ENCODE results near the gene MSRB1.

DNA sequence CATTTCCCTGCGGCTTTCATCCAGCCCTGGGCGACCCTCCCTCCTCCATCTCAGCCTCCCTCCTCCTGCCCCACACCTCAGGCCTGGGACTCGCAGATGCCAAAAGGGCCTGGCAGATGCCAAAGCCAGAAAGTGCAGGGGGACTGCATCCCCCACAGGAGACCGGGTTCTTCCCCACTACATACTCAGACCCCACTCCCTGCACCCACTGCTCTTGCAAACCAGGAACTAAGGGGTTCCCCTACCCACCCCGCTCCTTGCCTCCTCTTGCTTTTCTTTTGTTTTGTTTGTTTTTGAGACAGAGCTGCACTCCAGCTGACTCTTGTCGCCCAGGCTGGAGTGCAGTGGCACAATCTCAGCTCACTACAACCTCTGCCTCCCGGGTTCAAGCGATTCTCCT is 28.0 kb downstream of the MSRB1 start:
- no peak for TF ChIP-seq EP300 (IDR thresholded peaks at IDR 0.05; ENCODE audit: borderline replicate concordance)
- TF ChIP-seq FOXM1 (IDR thresholded peaks at IDR 0.05; ENCODE audit: borderline replicate concordance, low read depth) = no peak
- TF ChIP-seq, protein P1, sequence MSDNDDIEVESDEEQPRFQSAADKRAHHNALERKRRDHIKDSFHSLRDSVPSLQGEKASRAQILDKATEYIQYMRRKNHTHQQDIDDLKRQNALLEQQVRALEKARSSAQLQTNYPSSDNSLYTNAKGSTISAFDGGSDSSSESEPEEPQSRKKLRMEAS (IDR thresholded peaks at IDR 0.05) = no peak
- no peak for TF ChIP-seq TAF1 (IDR thresholded peaks at IDR 0.05; ENCODE audit: low read depth)
- TF ChIP-seq, protein P2, sequence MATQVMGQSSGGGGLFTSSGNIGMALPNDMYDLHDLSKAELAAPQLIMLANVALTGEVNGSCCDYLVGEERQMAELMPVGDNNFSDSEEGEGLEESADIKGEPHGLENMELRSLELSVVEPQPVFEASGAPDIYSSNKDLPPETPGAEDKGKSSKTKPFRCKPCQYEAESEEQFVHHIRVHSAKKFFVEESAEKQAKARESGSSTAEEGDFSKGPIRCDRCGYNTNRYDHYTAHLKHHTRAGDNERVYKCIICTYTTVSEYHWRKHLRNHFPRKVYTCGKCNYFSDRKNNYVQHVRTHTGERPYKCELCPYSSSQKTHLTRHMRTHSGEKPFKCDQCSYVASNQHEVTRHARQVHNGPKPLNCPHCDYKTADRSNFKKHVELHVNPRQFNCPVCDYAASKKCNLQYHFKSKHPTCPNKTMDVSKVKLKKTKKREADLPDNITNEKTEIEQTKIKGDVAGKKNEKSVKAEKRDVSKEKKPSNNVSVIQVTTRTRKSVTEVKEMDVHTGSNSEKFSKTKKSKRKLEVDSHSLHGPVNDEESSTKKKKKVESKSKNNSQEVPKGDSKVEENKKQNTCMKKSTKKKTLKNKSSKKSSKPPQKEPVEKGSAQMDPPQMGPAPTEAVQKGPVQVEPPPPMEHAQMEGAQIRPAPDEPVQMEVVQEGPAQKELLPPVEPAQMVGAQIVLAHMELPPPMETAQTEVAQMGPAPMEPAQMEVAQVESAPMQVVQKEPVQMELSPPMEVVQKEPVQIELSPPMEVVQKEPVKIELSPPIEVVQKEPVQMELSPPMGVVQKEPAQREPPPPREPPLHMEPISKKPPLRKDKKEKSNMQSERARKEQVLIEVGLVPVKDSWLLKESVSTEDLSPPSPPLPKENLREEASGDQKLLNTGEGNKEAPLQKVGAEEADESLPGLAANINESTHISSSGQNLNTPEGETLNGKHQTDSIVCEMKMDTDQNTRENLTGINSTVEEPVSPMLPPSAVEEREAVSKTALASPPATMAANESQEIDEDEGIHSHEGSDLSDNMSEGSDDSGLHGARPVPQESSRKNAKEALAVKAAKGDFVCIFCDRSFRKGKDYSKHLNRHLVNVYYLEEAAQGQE (IDR thresholded peaks at IDR 0.05; ENCODE audit: low read depth) = no peak

All from Ishikawa (cell line).